IMR-90 (cell line): ENCODE data around the gene CREB5. TPM values are rescaled to one million over a fixed set of nuclear protein-coding genes. Genes with fewer than 3 reads are reported as not detected.

Experiments
- ATAC-seq: fragments of 200-7000 bp; cut with Tn5 transposase; 2 replicates; pipeline ENCODE4 v1.9.1; 2020; ENCODE audit warnings: low read depth, mild to moderate bottlenecking, moderate library complexity
- BruUV-seq: library from RNA; stranded (reverse); fragments of 400-500 nt; replicated peaks from 2 replicates; lab custom pipeline; 2021; lab: Mats Ljungman, UMichigan
- CTCF ChIA-PET: fragments of 300-600 bp; formaldehyde crosslinking; extraction: SDS; loops from one replicate; lab custom pipeline; 2021; ENCODE audit warnings: antibody characterized with exemption; lab: Yijun Ruan, JAX
- POLR2A ChIA-PET: fragments of 300-600 bp; sonication (Branson Sonifier 250); formaldehyde crosslinking; loops from one replicate; lab custom pipeline; 2022; ENCODE audit warnings: antibody characterized with exemption; ENCODE audit not compliant: unreplicated experiment; lab: Charles Lee
- DNase-seq: peaks from one replicate; pipeline ENCODE4 v3.0.0; 2013
- H2AFZ ChIP-seq: replicated peaks from 2 replicates; pipeline ENCODE3; 2013; ENCODE audit warnings: low read length, mild to moderate bottlenecking; ENCODE audit not compliant: poor library complexity
- H2AK5ac ChIP-seq: 2 replicates; pipeline ENCODE4 v1.6.1; 2013; ENCODE audit warnings: low read depth, low read length, inconsistent platforms
- H2AK9ac ChIP-seq: replicated peaks from 2 replicates; pipeline ENCODE3; 2013; ENCODE audit warnings: mild to moderate bottlenecking, low read depth, low read length, moderate library complexity; ENCODE audit not compliant: poor library complexity
- H2BK120ac ChIP-seq: 2 replicates; pipeline ENCODE4 v1.6.1; 2013; ENCODE audit warnings: low read depth, low read length, inconsistent platforms
- H2BK15ac ChIP-seq: 3 replicates; pipeline ENCODE4 v1.6.1; 2013; ENCODE audit warnings: low read depth, low read length, inconsistent platforms
- H2BK20ac ChIP-seq: 2 replicates; pipeline ENCODE4 v1.6.1; 2013; ENCODE audit warnings: low read depth, mild to moderate bottlenecking, inconsistent platforms, low read length, moderate library complexity
- H2BK5ac ChIP-seq: 2 replicates; pipeline ENCODE4 v1.6.1; 2013; ENCODE audit warnings: mild to moderate bottlenecking, low read depth, low read length, inconsistent platforms; ENCODE audit not compliant: poor library complexity, severe bottlenecking
- H3K14ac ChIP-seq: replicated peaks from 2 replicates; pipeline ENCODE4 v1.6.1; 2013; ENCODE audit warnings: low read depth, low read length, inconsistent platforms
- H3K18ac ChIP-seq: 2 replicates; pipeline ENCODE4 v1.6.1; 2013; ENCODE audit warnings: low read depth, low read length, control low read depth
- H3K23ac ChIP-seq: 2 replicates; pipeline ENCODE4 v1.6.1; 2013; ENCODE audit warnings: low read depth, low read length, inconsistent platforms
- H3K27ac ChIP-seq: 2 replicates; pipeline ENCODE4 v1.5.1; 2013; ENCODE audit warnings: mild to moderate bottlenecking, control low read depth, low read length; ENCODE audit not compliant: insufficient read depth
- H3K27me3 ChIP-seq: 2 replicates; pipeline ENCODE4 v1.6.1; 2013; ENCODE audit warnings: low read length; ENCODE audit not compliant: control insufficient read depth, insufficient read depth
- H3K36me3 ChIP-seq: 2 replicates; pipeline ENCODE4 v1.6.1; 2013; ENCODE audit warnings: low read length, mixed read lengths; ENCODE audit not compliant: control insufficient read depth, insufficient read depth
- H3K4ac ChIP-seq: 2 replicates; pipeline ENCODE4 v1.6.1; 2013; ENCODE audit warnings: low read depth, low read length, inconsistent platforms
- H3K4me1 ChIP-seq: 2 replicates; pipeline ENCODE4 v1.6.1; 2013; ENCODE audit warnings: low read length, mixed read lengths; ENCODE audit not compliant: control insufficient read depth, insufficient read depth
- H3K4me2 ChIP-seq: 2 replicates; pipeline ENCODE4 v1.6.1; 2013; ENCODE audit warnings: low read depth, mild to moderate bottlenecking, control low read depth, low read length, moderate library complexity
- H3K4me3 ChIP-seq: 2 replicates; pipeline ENCODE4 v1.5.1; 2013; ENCODE audit warnings: low read depth, mild to moderate bottlenecking, control low read depth, low read length, moderate library complexity; ENCODE audit not compliant: insufficient read depth
- H3K56ac ChIP-seq: 2 replicates; pipeline ENCODE4 v1.6.1; 2013; ENCODE audit warnings: low read length, inconsistent platforms; ENCODE audit not compliant: insufficient read depth; ENCODE audit errors: extremely low read depth
- H3K79me1 ChIP-seq, 2 experiments: 2 replicates each; pipeline ENCODE4 v1.6.1; 2013; ENCODE audit warnings: low read length in 2 of 2, inconsistent platforms in 1 of 2, low read depth in 1 of 2
- H3K9ac ChIP-seq: 2 replicates; pipeline ENCODE4 v1.6.1; 2013; ENCODE audit warnings: low read depth, low read length, control low read depth
- H3K9me1 ChIP-seq: 2 replicates; pipeline ENCODE4 v1.6.1; 2013; ENCODE audit warnings: low read length, inconsistent platforms; ENCODE audit not compliant: insufficient read depth
- H3K9me3 ChIP-seq: 2 replicates; pipeline ENCODE4 v1.6.1; 2013; ENCODE audit warnings: low read length; ENCODE audit not compliant: control insufficient read depth, insufficient read depth
- H4K20me1 ChIP-seq: 2 replicates; pipeline ENCODE4 v1.6.1; 2013; ENCODE audit warnings: low read length, inconsistent platforms; ENCODE audit not compliant: insufficient read depth
- H4K5ac ChIP-seq: 2 replicates; pipeline ENCODE4 v1.6.1; 2013; ENCODE audit warnings: mild to moderate bottlenecking, low read depth, low read length, control low read depth
- H4K8ac ChIP-seq, 2 experiments: 2 replicates each; pipeline ENCODE4 v1.6.1; 2013; ENCODE audit warnings: low read depth in 2 of 2, low read length in 2 of 2, control low read depth in 1 of 2, inconsistent platforms in 1 of 2
- H4K91ac ChIP-seq: 2 replicates; pipeline ENCODE4 v1.6.1; 2013; ENCODE audit warnings: low read depth, low read length, inconsistent platforms; ENCODE audit not compliant: insufficient read depth
- RCOR1 ChIP-seq: IDR thresholded peaks from 2 replicates; pipeline ENCODE4 v1.6.1; 2012; ENCODE audit warnings: mild to moderate bottlenecking, low read length, improper control_type of control experiment; ENCODE audit not compliant: insufficient replicate concordance
- WGBS, 2 experiments: methylation state at CpG; one replicate each; pipeline versions ENCODE4 v1.1.5 to v1.1.7; 2013; ENCODE audit warnings: missing lambda C conversion rate in 2 of 2; ENCODE audit not compliant: insufficient read length in 1 of 2; ENCODE audit errors: extremely low coverage in 2 of 2; 5-methylcytosine and 5-hydroxymethylcytosine counted together
- dilution Hi-C: fragments of 300-500 bp; cut with HindIII; formaldehyde crosslinking; loops from one replicate; pipeline ENCODE4 v1.14.3; 2018; ENCODE audit warnings: low sequenced_read_pairs; ENCODE audit not compliant: unreplicated experiment
- in situ Hi-C: fragments of 300-500 bp; cut with MboI; formaldehyde crosslinking; loops from 3 replicates; pipeline ENCODE4 v1.14.3; 2019; ENCODE audit warnings: low sequenced_read_pairs, inconsistent platforms, mixed read lengths
- intact Hi-C: fragments of 100-400 bp; cut with micrococcal nuclease; formaldehyde crosslinking; loops from 2 replicates; pipeline ENCODE4 v1.10.0; 2022
- polyA plus RNA-seq, 3 experiments: library from polyadenylated mRNA; depleted of rRNA; stranded (reverse); fragments of >200 nt; gene quantifications; 2 replicates each; pipeline ENCODE4 v1.2.3, GENCODE V29; 2012; ENCODE audit warnings: low replicate concordance in 1 of 3
- total RNA-seq: library from RNA; depleted of rRNA; stranded (reverse); fragments of >200 nt; gene quantifications from 2 replicates; pipeline ENCODE4 v1.2.3, GENCODE V29; 2012

CREB5 gene
- total and polyA plus RNA-seq, 2 of the 4 experiments (the other 2 are of a cell fraction): 7.3 to 13.1 TPM

- peaks cover 3% of the 10 kb centered on the region; the same call in 1 of the 2 replicates for H3K27me3 ChIP-seq
- peaks cover 3% of the 10 kb centered on the region; the same call in 1 of the 2 replicates for H3K9me1 ChIP-seq
- H4K5ac ChIP-seq: no peak overlapping the region
- no peak overlapping the region for H2AK9ac ChIP-seq
- no peak overlapping the region for H3K23ac ChIP-seq
- no peak overlapping the region for H2AFZ ChIP-seq
- H3K14ac ChIP-seq: no peak overlapping the region
- dilution Hi-C loops (no loop called here), in situ Hi-C loops (no loop called here), intact Hi-C loops (no loop called here)
- DNase-seq (no peak), ATAC-seq (no peak)
- no peak overlapping the region for H4K91ac ChIP-seq
- H3K27ac ChIP-seq: no peak overlapping the region
- ChIA-PET CTCF (interaction anchor here (1.2 to 1.7 kb wide), 2 partner anchors 7 to 12 kb away, joined by 3 to 5 read pairs; no protein-coding TSS in a partner anchor), POLR2A (no interaction called here)
- H3K4me2 ChIP-seq: no peak overlapping the region
- H3K79me1 ChIP-seq: no peaks in the 10 kb centered on the region
- H2AK5ac ChIP-seq: no peak overlapping the region
- H3K4me1 ChIP-seq: 0 out of 2 replicates have a peak, but pooled peaks cover 2% of the 10 kb centered on the region
- H3K18ac ChIP-seq: no peak overlapping the region
- no peaks in the 10 kb centered on the region for H3K9me3 ChIP-seq
- no peak overlapping the region for H3K56ac ChIP-seq
- no peak overlapping the region for H3K9ac ChIP-seq
- no peak overlapping the region for H3K4me3 ChIP-seq
- H3K4ac ChIP-seq: no peak overlapping the region
- H2BK15ac ChIP-seq: no peak overlapping the region
- H4K8ac ChIP-seq: no peak overlapping the region
- BruUV-seq: no TSS peak
- H4K20me1 ChIP-seq: no peaks in the 10 kb centered on the region
- H2BK5ac ChIP-seq: no peak overlapping the region
- no peaks in the 10 kb centered on the region for H3K36me3 ChIP-seq
- H2BK120ac ChIP-seq: no peak overlapping the region
- H2BK20ac ChIP-seq: no peak overlapping the region
- WGBS, 2 experiments: no CpG with 5 or more reads among the region's 3 CpGs
- TF ChIP-seq RCOR1: no peak
Measured at GRCh38 chr7:28832669-28833068, 420.4 kb downstream of the CREB5 start.
